ENCODE results near the gene KPNA4.

The KPNA4 gene

GRCh38 chr3:160577556-160578195 is 12.3 kb upstream of the KPNA4 start:
- no peak for DNase-seq

DNA sequence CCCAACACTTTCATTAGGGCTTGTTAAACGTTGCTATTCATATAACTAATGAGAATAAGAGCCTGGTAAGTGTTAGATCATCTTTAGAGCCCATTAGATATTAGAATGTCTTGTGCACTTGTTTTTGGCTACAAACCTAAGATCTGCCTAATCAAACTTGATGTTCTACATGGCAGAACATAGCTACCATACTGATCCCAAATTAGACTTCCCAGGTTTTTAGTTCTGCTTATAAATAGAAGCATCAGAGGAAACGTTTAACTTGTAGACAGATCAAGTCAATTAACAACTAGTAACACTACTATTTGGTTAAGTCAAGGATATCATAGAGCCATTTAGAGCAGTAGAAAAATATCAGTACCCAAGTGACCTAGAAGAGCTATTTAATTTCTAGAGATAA is 11.7 kb upstream of the KPNA4 start:
- no peaks in the 10 kb centered on the region for H3K36me3 ChIP-seq (ENCODE audit: insufficient read depth, low read length)
- H2AFZ ChIP-seq (ENCODE audit: low read depth, low read length): no peak overlapping the region
- H3K27me3 ChIP-seq (ENCODE audit: insufficient read depth, low read length, poor library complexity): no peaks in the 10 kb centered on the region
- no peak overlapping the region for H3K27ac ChIP-seq (ENCODE audit: low read length)
- TF ChIP-seq, protein P1, sequence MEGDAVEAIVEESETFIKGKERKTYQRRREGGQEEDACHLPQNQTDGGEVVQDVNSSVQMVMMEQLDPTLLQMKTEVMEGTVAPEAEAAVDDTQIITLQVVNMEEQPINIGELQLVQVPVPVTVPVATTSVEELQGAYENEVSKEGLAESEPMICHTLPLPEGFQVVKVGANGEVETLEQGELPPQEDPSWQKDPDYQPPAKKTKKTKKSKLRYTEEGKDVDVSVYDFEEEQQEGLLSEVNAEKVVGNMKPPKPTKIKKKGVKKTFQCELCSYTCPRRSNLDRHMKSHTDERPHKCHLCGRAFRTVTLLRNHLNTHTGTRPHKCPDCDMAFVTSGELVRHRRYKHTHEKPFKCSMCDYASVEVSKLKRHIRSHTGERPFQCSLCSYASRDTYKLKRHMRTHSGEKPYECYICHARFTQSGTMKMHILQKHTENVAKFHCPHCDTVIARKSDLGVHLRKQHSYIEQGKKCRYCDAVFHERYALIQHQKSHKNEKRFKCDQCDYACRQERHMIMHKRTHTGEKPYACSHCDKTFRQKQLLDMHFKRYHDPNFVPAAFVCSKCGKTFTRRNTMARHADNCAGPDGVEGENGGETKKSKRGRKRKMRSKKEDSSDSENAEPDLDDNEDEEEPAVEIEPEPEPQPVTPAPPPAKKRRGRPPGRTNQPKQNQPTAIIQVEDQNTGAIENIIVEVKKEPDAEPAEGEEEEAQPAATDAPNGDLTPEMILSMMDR (IDR thresholded peaks at IDR 0.05; ENCODE audit: borderline replicate concordance, extremely low read depth, low read length, poor library complexity, severe bottlenecking): no peak
- TF ChIP-seq EZH2 (IDR thresholded peaks at IDR 0.05; ENCODE audit: borderline replicate concordance, low read depth, low read length, severe bottlenecking): no peak
- no peak overlapping the region for H3K4me2 ChIP-seq (ENCODE audit: insufficient read depth, low read length)
- no peak overlapping the region for H3K9ac ChIP-seq (ENCODE audit: low read depth, low read length)
- no peaks in the 10 kb centered on the region for H3K79me2 ChIP-seq (ENCODE audit: insufficient read depth, low read length)
- H4K20me1 ChIP-seq (ENCODE audit: insufficient read depth, low read length): no peaks in the 10 kb centered on the region
- DNase-seq (no peak), ATAC-seq (ENCODE audit: insufficient read depth, low read depth) (no peak)
- H3K4me3 ChIP-seq (ENCODE audit: low read depth in 1 of 2, low read length in 2 of 2): no peak overlapping the region
- no peaks in the 10 kb centered on the region for H3K9me3 ChIP-seq (ENCODE audit: insufficient read depth, low read length, severe bottlenecking)
- no peaks in the 10 kb centered on the region for H3K4me1 ChIP-seq (ENCODE audit: insufficient read depth, low read length)

More at GRCh38 chr3:160577556-160578195, 12.3 kb upstream of the KPNA4 start:
- Histone ChIP-seq H3K27me3 (ENCODE audit: insufficient read depth, low read length, poor library complexity) (no peaks in the 10 kb centered on the region), H3K79me2 (ENCODE audit: insufficient read depth, low read length) (no peaks in the 10 kb centered on the region), H3K4me3 (ENCODE audit: low read depth in 1 of 2, low read length in 2 of 2) (no peak overlapping the region), H3K9me3 (ENCODE audit: insufficient read depth, low read length, severe bottlenecking) (no peaks in the 10 kb centered on the region), H3K4me1 (ENCODE audit: insufficient read depth, low read length) (no peaks in the 10 kb centered on the region), H3K27ac (ENCODE audit: low read length) (no peak overlapping the region), H4K20me1 (ENCODE audit: insufficient read depth, low read length) (no peaks in the 10 kb centered on the region), H2AFZ (ENCODE audit: low read depth, low read length) (no peak overlapping the region), H3K4me2 (ENCODE audit: insufficient read depth, low read length) (no peak overlapping the region), H3K36me3 (ENCODE audit: insufficient read depth, low read length) (no peaks in the 10 kb centered on the region), H3K9ac (ENCODE audit: low read depth, low read length) (no peak overlapping the region)
- ATAC-seq (ENCODE audit: insufficient read depth, low read depth): no peak
- no peak for TF ChIP-seq EZH2 (IDR thresholded peaks at IDR 0.05; ENCODE audit: borderline replicate concordance, low read depth, low read length, severe bottlenecking)
- TF ChIP-seq, protein P1 (IDR thresholded peaks at IDR 0.05; ENCODE audit: borderline replicate concordance, extremely low read depth, low read length, poor library complexity, severe bottlenecking): peak; percentile 28

GRCh38 chr3:160576621-160577020 is 11.2 kb upstream of the KPNA4 start:
- H3K4me2 ChIP-seq (ENCODE audit: insufficient read depth, low read length): no peak overlapping the region
- no peak overlapping the region for H3K9ac ChIP-seq (ENCODE audit: low read depth, low read length)

More at GRCh38 chr3:160576621-160577020, 11.2 kb upstream of the KPNA4 start:
- DNase-seq (no peak), ATAC-seq (ENCODE audit: insufficient read depth, low read depth) (no peak)
- Histone ChIP-seq H3K27ac (ENCODE audit: low read length) (no peak overlapping the region), H3K4me1 (ENCODE audit: insufficient read depth, low read length) (no peaks in the 10 kb centered on the region), H3K4me3 (ENCODE audit: low read depth in 1 of 2, low read length in 2 of 2) (no peak overlapping the region), H3K27me3 (ENCODE audit: insufficient read depth, low read length, poor library complexity) (no peaks in the 10 kb centered on the region), H3K9me3 (ENCODE audit: insufficient read depth, low read length, severe bottlenecking) (no peaks in the 10 kb centered on the region), H2AFZ (ENCODE audit: low read depth, low read length) (no peak overlapping the region), H4K20me1 (ENCODE audit: insufficient read depth, low read length) (no peaks in the 10 kb centered on the region), H3K79me2 (ENCODE audit: insufficient read depth, low read length) (no peaks in the 10 kb centered on the region), H3K36me3 (ENCODE audit: insufficient read depth, low read length) (no peaks in the 10 kb centered on the region)
- TF ChIP-seq, protein P1 (IDR thresholded peaks at IDR 0.05; ENCODE audit: borderline replicate concordance, extremely low read depth, low read length, poor library complexity, severe bottlenecking): no peak
- TF ChIP-seq EZH2 (IDR thresholded peaks at IDR 0.05; ENCODE audit: borderline replicate concordance, low read depth, low read length, severe bottlenecking): no peak
